H1 (cell line): ENCODE measurements around the gene HELQ. TPM values are rescaled to one million over a fixed set of nuclear protein-coding genes. Genes with fewer than 3 reads are reported as not detected.

Source experiments
- CTCF ChIA-PET: fragments of 300-600 bp; sonication (Branson Sonifier 250); formaldehyde crosslinking; loops from one replicate; lab custom pipeline; 2021; ENCODE audit not compliant: partially characterized antibody; lab: Charles Lee
- POLR2A ChIA-PET: fragments of 300-600 bp; sonication (Branson Sonifier 250); formaldehyde crosslinking; loops from one replicate; lab custom pipeline; 2021; ENCODE audit warnings: inconsistent platforms; ENCODE audit not compliant: partially characterized antibody; lab: Charles Lee
- DNase-seq, 2 experiments: peaks; one replicate each; pipeline versions ENCODE4 v3.0.0 to v3.0.0-alpha.2; 2010 to 2022; ENCODE audit warnings: low spot score in 2 of 2, low read depth in 1 of 2, mixed read lengths in 1 of 2
- FAIRE-seq: peaks from 2 replicates; lab custom pipeline; 2011; peaks lifted over from hg19 to GRCh38; lab: Jason Lieb, UNC
- H2AFZ ChIP-seq: 2 replicates; pipeline ENCODE4 v1.8.1; 2012; ENCODE audit warnings: low read length, inconsistent platforms
- H2AK5ac ChIP-seq: 2 replicates; pipeline ENCODE4 v1.6.1; 2013; ENCODE audit warnings: low read depth, low read length
- H2BK120ac ChIP-seq: replicated peaks from 2 replicates; pipeline ENCODE3; 2013; ENCODE audit warnings: low read depth, low read length, inconsistent platforms
- H2BK12ac ChIP-seq: 2 replicates; pipeline ENCODE4 v1.6.1; 2013; ENCODE audit warnings: low read depth, low read length
- H2BK15ac ChIP-seq: 2 replicates; pipeline ENCODE4 v1.6.1; 2013; ENCODE audit warnings: low read length
- H2BK20ac ChIP-seq: 2 replicates; pipeline ENCODE4 v1.6.1; 2013; ENCODE audit warnings: low read length
- H2BK5ac ChIP-seq: 2 replicates; pipeline ENCODE4 v1.6.1; 2013; ENCODE audit warnings: low read depth, low read length
- H3K14ac ChIP-seq: 2 replicates; pipeline ENCODE4 v1.6.1; 2013; ENCODE audit warnings: inconsistent platforms; ENCODE audit not compliant: insufficient read length
- H3K18ac ChIP-seq: 2 replicates; pipeline ENCODE4 v1.6.1; 2013; ENCODE audit warnings: low read length; ENCODE audit errors: extremely low read depth
- H3K23ac ChIP-seq: 2 replicates; pipeline ENCODE4 v1.6.1; 2013; ENCODE audit warnings: inconsistent platforms; ENCODE audit not compliant: insufficient read length
- H3K23me2 ChIP-seq: 2 replicates; pipeline ENCODE4 v1.6.1; 2013; ENCODE audit warnings: low read depth, low read length
- H3K27ac ChIP-seq: 2 replicates; pipeline ENCODE4 v1.6.1; 2011; ENCODE audit warnings: low read depth, low read length, inconsistent platforms
- H3K27me3 ChIP-seq, 4 experiments: replicated peaks in 1 of 4; 1 replicate in 1 of 4; 2 replicates in 3 of 4; pipeline versions ENCODE4 v1.6.1 to v1.8.1; 2011 to 2013; ENCODE audit warnings: low read length in 3 of 4, mild to moderate bottlenecking in 3 of 4, inconsistent platforms in 2 of 4, mixed read lengths in 2 of 4, moderate library complexity in 1 of 4; ENCODE audit not compliant: control insufficient read depth in 3 of 4, insufficient read depth in 3 of 4; ENCODE audit errors: extremely low read depth in 1 of 4
- H3K36me3 ChIP-seq, 4 experiments: 2 replicates each; pipeline versions ENCODE4 v1.6.1 to v1.8.1; 2011 to 2013; ENCODE audit warnings: mild to moderate bottlenecking in 4 of 4, low read length in 3 of 4, moderate library complexity in 2 of 4, control low read depth in 1 of 4, inconsistent platforms in 1 of 4; ENCODE audit not compliant: insufficient read depth in 4 of 4, control insufficient read depth in 2 of 4
- H3K4ac ChIP-seq: replicated peaks from 2 replicates; pipeline ENCODE3; 2013; ENCODE audit warnings: low read length, low read depth, mixed read lengths, inconsistent platforms; ENCODE audit not compliant: insufficient read length
- H3K4me1 ChIP-seq, 4 experiments: replicated peaks in 1 of 4; 1 replicate in 1 of 4; 2 replicates in 3 of 4; pipeline versions ENCODE4 v1.6.1 to v1.8.1; 2011 to 2013; ENCODE audit warnings: low read length in 3 of 4, inconsistent platforms in 2 of 4, mixed read lengths in 1 of 4; ENCODE audit not compliant: insufficient read depth in 4 of 4, control insufficient read depth in 3 of 4
- H3K4me2 ChIP-seq, 2 experiments: 2 replicates each; pipeline versions ENCODE4 v1.6.1 to v1.8.1; 2011 to 2013; ENCODE audit warnings: low read depth in 2 of 2, low read length in 2 of 2, control low read depth in 1 of 2, inconsistent platforms in 1 of 2, mild to moderate bottlenecking in 1 of 2; ENCODE audit not compliant: insufficient read depth in 1 of 2
- H3K4me3 ChIP-seq, 4 experiments: fragments of 200-600, 300-600 bp in 1 of 4; sonication (generic), shearing (Covaris generic), sonication (Bioruptor Twin) in 1 of 4; 2 replicates each; pipeline versions ENCODE4 v1.5.1 to v1.8.1; 2011 to 2016; ENCODE audit warnings: low read length in 4 of 4, low read depth in 3 of 4, control low read depth in 2 of 4, inconsistent platforms in 2 of 4, mild to moderate bottlenecking in 2 of 4, mixed read lengths in 1 of 4, moderate library complexity in 1 of 4; ENCODE audit not compliant: insufficient read depth in 2 of 4; ENCODE audit errors: extremely low read depth in 1 of 4
- H3K56ac ChIP-seq: replicated peaks from 2 replicates; pipeline ENCODE3; 2013; ENCODE audit warnings: low read depth, mild to moderate bottlenecking, mixed read lengths, low read length, inconsistent platforms; ENCODE audit not compliant: insufficient read length
- H3K79me1 ChIP-seq: 2 replicates; pipeline ENCODE4 v1.6.1; 2013; ENCODE audit warnings: low read depth, low read length, control low read depth
- H3K79me2 ChIP-seq, 2 experiments: 2 replicates each; pipeline versions ENCODE4 v1.6.1 to v1.8.1; 2012 to 2013; ENCODE audit warnings: low read length in 2 of 2, mild to moderate bottlenecking in 2 of 2, inconsistent platforms in 1 of 2; ENCODE audit not compliant: insufficient read depth in 2 of 2, control insufficient read depth in 1 of 2
- H3K9ac ChIP-seq, 4 experiments: replicated peaks in 1 of 4; 1 replicate in 1 of 4; 2 replicates in 3 of 4; pipeline versions ENCODE4 v1.6.1 to v1.8.1; 2011 to 2013; ENCODE audit warnings: low read depth in 3 of 4, low read length in 3 of 4, control low read depth in 2 of 4, mild to moderate bottlenecking in 2 of 4, moderate library complexity in 2 of 4, inconsistent platforms in 1 of 4; ENCODE audit errors: extremely low read depth in 1 of 4
- H3K9me3 ChIP-seq, 2 experiments: 2 replicates each; pipeline versions ENCODE4 v1.6.1 to v1.8.1; 2012 to 2013; ENCODE audit warnings: mild to moderate bottlenecking in 2 of 2, moderate library complexity in 2 of 2, control low read depth in 1 of 2, inconsistent platforms in 1 of 2, low read depth in 1 of 2, low read length in 1 of 2, mixed read lengths in 1 of 2; ENCODE audit not compliant: insufficient read depth in 2 of 2
- H4K20me1 ChIP-seq, 2 experiments: replicated peaks in 1 of 2; 2 replicates each; pipeline versions ENCODE3 to v1.8.1; 2011 to 2013; ENCODE audit warnings: inconsistent platforms in 2 of 2, low read length in 2 of 2, mild to moderate bottlenecking in 1 of 2; ENCODE audit not compliant: insufficient read depth in 2 of 2, control insufficient read depth in 1 of 2
- H4K5ac ChIP-seq: 2 replicates; pipeline ENCODE4 v1.6.1; 2013; ENCODE audit warnings: low read length, low read depth, mixed read lengths, inconsistent platforms; ENCODE audit not compliant: insufficient read length
- H4K8ac ChIP-seq: 2 replicates; pipeline ENCODE4 v1.8.0; 2013; ENCODE audit warnings: mild to moderate bottlenecking, moderate library complexity, low read length, inconsistent platforms; ENCODE audit not compliant: insufficient read depth; ENCODE audit errors: extremely low read depth
- H4K91ac ChIP-seq: replicated peaks from 2 replicates; pipeline ENCODE3; 2013; ENCODE audit warnings: low read length, mixed read lengths, inconsistent platforms; ENCODE audit not compliant: insufficient read length
- BCL11A ChIP-seq, 2 experiments: IDR thresholded peaks; one replicate each; pipeline ENCODE4 v1.6.1; 2011; ENCODE audit warnings: low read depth in 2 of 2, low read length in 2 of 2, mild to moderate bottlenecking in 2 of 2
- CEBPB ChIP-seq: IDR thresholded peaks from 2 replicates; pipeline ENCODE4 v1.6.1; 2012; ENCODE audit warnings: low read depth, low read length
- CHD1 ChIP-seq: IDR thresholded peaks from 2 replicates; pipeline ENCODE4 v1.6.1; 2012; ENCODE audit warnings: low read depth, low read length, improper control_type of control experiment
- EP300 ChIP-seq, 2 experiments: IDR thresholded peaks; 1 replicate in 1 of 2; 2 replicates in 1 of 2; pipeline ENCODE4 v1.6.1; 2011 to 2012; ENCODE audit warnings: low read depth in 2 of 2, low read length in 2 of 2, mild to moderate bottlenecking in 2 of 2, borderline replicate concordance in 1 of 2, inconsistent platforms in 1 of 2, moderate library complexity in 1 of 2
- FOSL1 ChIP-seq: IDR thresholded peaks from 2 replicates; pipeline ENCODE4 v1.6.1; 2011; ENCODE audit warnings: mild to moderate bottlenecking, low read depth, low read length, moderate library complexity; ENCODE audit not compliant: insufficient read depth
- GABPA ChIP-seq: IDR thresholded peaks from 2 replicates; pipeline ENCODE4 v1.6.1; 2011; ENCODE audit warnings: mild to moderate bottlenecking, low read length, moderate library complexity, borderline replicate concordance; ENCODE audit not compliant: insufficient read depth
- SAP30 ChIP-seq: fragments of 300-600 bp; sonication (generic); IDR thresholded peaks from 2 replicates; pipeline ENCODE4 v1.7.1; 2012; ENCODE audit warnings: low read length, moderate library complexity, mild to moderate bottlenecking, inconsistent platforms; ENCODE audit not compliant: insufficient read depth, insufficient replicate concordance
- SIRT6 ChIP-seq: IDR thresholded peaks from one replicate; pipeline ENCODE4 v1.7.1; 2012; ENCODE audit warnings: low read length, inconsistent platforms
- SP4 ChIP-seq: IDR thresholded peaks from 2 replicates; pipeline ENCODE4 v1.6.1; 2012; ENCODE audit warnings: low read length, inconsistent platforms
- YY1 ChIP-seq: IDR thresholded peaks from 2 replicates; pipeline ENCODE4 v1.6.1; 2011; ENCODE audit warnings: low read depth, mild to moderate bottlenecking, low read length
- WGBS, 2 experiments: shearing (Covaris generic) in 1 of 2; methylation state at CpG; one replicate each; pipeline versions ENCODE4 v1.1.6 to v1.1.7; 2013 to 2015; ENCODE audit warnings: low lambda C conversion rate in 2 of 2, mixed read lengths in 2 of 2, inconsistent platforms in 1 of 2, low coverage in 1 of 2, missing lambda C conversion rate in 1 of 2; ENCODE audit not compliant: insufficient replicate concordance in 2 of 2, insufficient coverage in 1 of 2, insufficient read length in 1 of 2; ENCODE audit errors: extremely low coverage in 1 of 2, missing lambda C conversion rate in 1 of 2; 5-methylcytosine and 5-hydroxymethylcytosine counted together
- polyA plus RNA-seq, 7 experiments: library from polyadenylated mRNA; depleted of rRNA in 3 of 7; stranded (reverse) in 5 of 7; unstranded in 2 of 7; fragments of >200 nt in 5 of 7; fragments of 200-250 nt in 2 of 7; gene quantifications; 1 replicate in 5 of 7; 2 replicates in 1 of 7; 4 replicates in 1 of 7; pipeline versions ENCODE4 v1.2.1 to v1.2.3, GENCODE V29; 2011 to 2013; ENCODE audit warnings: missing spikeins in 2 of 7, mixed read lengths in 2 of 7
- total RNA-seq: library from RNA; stranded (reverse); fragmentation: NEBNext Ultra II Directional; extraction: Animal tissue kit (Norgen Biotek cat#: 25700); gene quantifications from 2 replicates; pipeline ENCODE4 v1.2.1, GENCODE V29; 2021

The HELQ gene
- total and polyA plus RNA-seq, 2 of the 8 experiments (the other 6 are each of a cell fraction or from before 2014, with no cell fraction given): 4.7 to 9.0 TPM

DNA sequence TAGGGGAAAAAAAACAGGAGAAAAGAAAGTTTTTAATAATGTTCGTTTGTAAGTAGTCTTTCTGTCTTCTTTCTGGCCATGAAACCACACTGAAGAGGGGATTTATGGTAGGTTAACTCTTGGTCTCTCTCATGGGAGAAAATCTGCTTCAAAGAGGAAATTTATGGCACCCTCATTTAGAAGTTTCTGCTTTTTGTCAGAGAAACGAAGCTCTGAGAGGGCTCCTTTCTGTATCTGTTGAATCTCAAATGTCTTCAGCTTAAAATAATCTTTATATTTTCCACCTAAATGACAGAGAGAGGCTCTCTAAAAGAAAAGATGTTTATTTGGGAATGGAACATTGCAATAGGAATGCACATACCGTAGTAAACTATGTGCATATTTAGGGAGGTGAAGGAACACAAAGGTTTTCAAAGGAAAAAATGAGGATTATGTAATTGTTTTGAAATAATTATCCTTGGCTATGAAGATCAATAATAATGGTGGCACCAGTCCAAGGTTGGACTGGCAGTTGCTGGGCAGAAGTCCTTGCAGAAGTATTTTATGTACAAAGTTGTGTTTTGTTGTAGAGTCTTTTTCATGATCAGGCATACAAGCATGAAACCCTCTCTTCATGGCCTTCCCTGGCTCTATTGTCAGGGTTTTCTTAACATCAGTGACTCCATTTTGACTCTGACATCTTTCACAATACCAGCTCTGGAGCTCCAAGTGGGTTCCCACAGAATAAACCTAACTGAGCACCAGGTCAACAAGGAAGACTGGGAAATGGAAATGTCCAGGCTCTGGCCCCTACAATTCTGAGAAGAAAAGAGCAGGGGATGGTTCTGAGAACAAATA, 67.9 kb downstream of the HELQ start:
- H3K79me2 ChIP-seq: no peaks in the 10 kb centered on the region
- no peak overlapping the region for H2BK5ac ChIP-seq
- peaks cover 5 to 13% (median 9%) of the 10 kb centered on the region in 4 experiments; a peak in 6 of 7 replicates for H3K4me1 ChIP-seq
- H3K9ac ChIP-seq: no peak overlapping the region
- no peak overlapping the region for H3K14ac ChIP-seq
- H3K27ac ChIP-seq: no peak overlapping the region
- H3K4ac ChIP-seq: no peak overlapping the region
- no peak overlapping the region for H2AFZ ChIP-seq
- H4K20me1 ChIP-seq: peaks cover 0 to 8% of the 10 kb centered on the region in 2 experiments
- no peak overlapping the region for H3K23ac ChIP-seq
- H3K56ac ChIP-seq: no peak overlapping the region
- no peak overlapping the region for H2BK12ac ChIP-seq
- H4K91ac ChIP-seq: no peak overlapping the region
- H3K79me1 ChIP-seq: no peaks in the 10 kb centered on the region
- H2BK20ac ChIP-seq: no peak overlapping the region
- no peak overlapping the region for H4K5ac ChIP-seq
- no peak for FAIRE-seq
- H2BK120ac ChIP-seq: no peak overlapping the region
- H3K4me2 ChIP-seq: no peak overlapping the region
- H4K8ac ChIP-seq: no peak overlapping the region
- CTCF ChIA-PET: interaction anchor here (0.7 to 3.1 kb wide), 13 partner anchors 9 to 107 kb away, joined by 3 to 20 read pairs (median 4); partner anchors contain the start of genes COQ2, HELQ and MRPS18C
- no peaks in the 10 kb centered on the region for H3K9me3 ChIP-seq
- no peaks in the 10 kb centered on the region for H3K36me3 ChIP-seq
- H3K4me3 ChIP-seq: no peak overlapping the region
- H3K23me2 ChIP-seq: no peaks in the 10 kb centered on the region
- H2AK5ac ChIP-seq: no peak overlapping the region
- H2BK15ac ChIP-seq: no peak overlapping the region
- POLR2A ChIA-PET: no interaction called here
- 61 to 88% methylated on average over 1 to 3 of the region's 3 CpGs for WGBS, 2 experiments
- DNase-seq: no peak
- TF ChIP-seq SAP30 (no peak), YY1 (no peak), BCL11A (IDR thresholded peaks at IDR 0.05; ENCODE audit: low read depth in 2 of 2, low read length in 2 of 2) (no peak), SIRT6 (no peak), SP4 (no peak), CEBPB (no peak), CHD1 (no peak), GABPA (no peak), EP300 (IDR thresholded peaks at IDR 0.05; ENCODE audit: borderline replicate concordance in 1 of 2, low read depth in 2 of 2, low read length in 2 of 2) (no peak), FOSL1 (no peak)
- TF ChIP-seq, all 59 proteins: peak for 0
- no peak overlapping the region for H3K18ac ChIP-seq
- H3K27me3 ChIP-seq: peaks cover 21 to 45% (median 35%) of the 10 kb centered on the region in 4 experiments
